Osteoblast (primary cell): ENCODE measurements around the gene SCGB1D4. TPM values are rescaled to one million over a fixed set of nuclear protein-coding genes. Genes with fewer than 3 reads are reported as not detected.
"Not testable (repeated sequence)": the region's sequence is repeated elsewhere in the genome, so short reads cannot be mapped to it uniquely, and the experiment has no call there.

ENCODE experiments used
- DNase-seq: peaks from one replicate; pipeline ENCODE4 v3.0.0; 2011; ENCODE audit warnings: low spot score, mixed read lengths; ENCODE audit not compliant: insufficient read length; ENCODE audit errors: missing footprints
- H2AFZ ChIP-seq: 2 replicates; pipeline ENCODE4 v1.6.0; 2011; ENCODE audit warnings: mild to moderate bottlenecking, low read length
- H3K27ac ChIP-seq: 2 replicates; pipeline ENCODE4 v1.5.1; 2011; ENCODE audit warnings: mild to moderate bottlenecking, low read depth, low read length, moderate library complexity
- H3K27me3 ChIP-seq: 2 replicates; pipeline ENCODE4 v1.6.0; 2012; ENCODE audit warnings: mild to moderate bottlenecking, control low read depth, inconsistent platforms, low read length, moderate library complexity; ENCODE audit not compliant: insufficient read depth
- H3K36me3 ChIP-seq: 2 replicates; pipeline ENCODE4 v1.5.1; 2011; ENCODE audit warnings: mild to moderate bottlenecking, low read length, control low read depth, moderate library complexity; ENCODE audit not compliant: insufficient read depth
- H3K4me1 ChIP-seq: 2 replicates; pipeline ENCODE4 v1.5.1; 2011; ENCODE audit warnings: mild to moderate bottlenecking, low read length, control low read depth, moderate library complexity; ENCODE audit not compliant: insufficient read depth
- H3K4me2 ChIP-seq: 2 replicates; pipeline ENCODE4 v1.6.0; 2011; ENCODE audit warnings: mild to moderate bottlenecking, low read length; ENCODE audit not compliant: insufficient read depth
- H3K4me3 ChIP-seq: fragments of 200-600 bp; sonication (generic); 3 replicates; pipeline ENCODE4 v1.5.1; 2012; ENCODE audit warnings: mild to moderate bottlenecking, low read length, inconsistent platforms; ENCODE audit not compliant: insufficient read depth
- H3K79me2 ChIP-seq: 2 replicates; pipeline ENCODE4 v1.6.0; 2012; ENCODE audit warnings: mild to moderate bottlenecking, low read length, control low read depth, inconsistent platforms; ENCODE audit not compliant: insufficient read depth
- H3K9me3 ChIP-seq: 2 replicates; pipeline ENCODE4 v1.5.1; 2011; ENCODE audit warnings: low read depth, low read length, control low read depth
- H4K20me1 ChIP-seq: 2 replicates; pipeline ENCODE4 v1.6.0; 2012; ENCODE audit warnings: mild to moderate bottlenecking, low read length, control low read depth; ENCODE audit not compliant: insufficient read depth
- CTCF ChIP-seq: IDR thresholded peaks from 2 replicates; pipeline ENCODE4 v1.5.1; 2011; ENCODE audit warnings: mild to moderate bottlenecking, low read depth, low read length, moderate library complexity; ENCODE audit errors: extremely low read depth
- total RNA-seq: library from RNA; depleted of rRNA; stranded (reverse); fragments of >200 nt; gene quantifications from 2 replicates; pipeline ENCODE4 v1.2.3, GENCODE V29; 2012

Gene SCGB1D4
- not detected in 2 replicates for total RNA-seq

DNA sequence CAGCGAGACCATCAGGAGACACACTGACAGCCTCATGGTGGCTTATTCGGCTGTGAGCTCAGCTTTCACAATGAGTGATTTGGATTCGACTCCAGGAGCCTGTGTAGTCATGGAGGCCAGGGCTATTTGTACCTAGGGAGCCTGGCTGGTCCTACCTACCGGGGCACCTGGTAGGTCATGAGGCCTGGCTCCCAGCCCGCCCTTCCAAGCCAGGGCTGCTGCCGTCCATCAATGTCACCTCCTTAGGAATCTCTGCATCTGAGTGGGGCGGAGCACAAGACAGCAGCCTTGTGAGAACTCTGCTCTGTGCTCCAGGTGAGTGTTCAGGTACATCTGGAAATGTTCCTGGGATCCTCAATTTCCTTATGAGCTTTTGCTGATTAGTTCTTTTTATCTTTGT lies at the start of gene SCGB1D4:
Gene SCGB1D4, minus strand, starts transcription at position 101 of the 400 bp plus-strand sequence. Its CDS starts 65 bp downstream, at position 36.
- no peaks in the 10 kb centered on the region for H3K9me3 ChIP-seq
- no peaks in the 10 kb centered on the region for H3K79me2 ChIP-seq
- H3K36me3 ChIP-seq = no peaks in the 10 kb centered on the region
- no peak for TF ChIP-seq CTCF
- H3K4me3 ChIP-seq = no peak within 1 kb of the TSS
- H3K27ac ChIP-seq = no peak within 1 kb of the TSS
- peaks cover 21% of the 10 kb centered on the region for H3K27me3 ChIP-seq
- no peak for DNase-seq
- no peaks in the 10 kb centered on the region for H4K20me1 ChIP-seq
- no peaks in the 10 kb centered on the region for H3K4me1 ChIP-seq
- H3K4me2 ChIP-seq = no peak within 1 kb of the TSS
- H2AFZ ChIP-seq = no peak within 1 kb of the TSS

DNA sequence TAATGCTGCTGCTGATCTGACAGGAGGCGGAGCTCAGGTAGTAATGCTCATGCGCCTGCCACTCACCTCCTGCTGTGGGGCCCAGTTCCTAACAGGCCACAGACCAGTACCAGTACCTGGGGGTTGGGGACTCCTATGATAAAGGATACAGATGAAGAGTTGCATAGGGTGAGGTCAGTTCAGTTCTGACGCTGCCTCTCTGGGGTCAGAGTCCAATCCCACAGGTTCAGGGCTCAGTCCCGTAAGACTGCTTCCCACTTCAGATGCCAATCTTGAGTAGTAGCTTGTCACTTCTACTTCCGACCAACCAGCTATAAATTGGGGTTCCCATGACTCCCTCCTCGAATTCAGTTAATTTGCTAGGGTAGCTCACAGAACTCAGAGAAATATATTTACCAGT lies 47.0 kb upstream of the SCGB1D4 start:
- Histone ChIP-seq H3K36me3 (no peaks in the 10 kb centered on the region), H3K9me3 (no peaks in the 10 kb centered on the region), H3K4me3 (no peak overlapping the region), H3K27ac (no peak overlapping the region), H2AFZ (no peak overlapping the region), H4K20me1 (no peaks in the 10 kb centered on the region), H3K79me2 (no peaks in the 10 kb centered on the region), H3K4me1 (no peaks in the 10 kb centered on the region), H3K27me3 (no peaks in the 10 kb centered on the region), H3K4me2 (no peak overlapping the region)
- no peak for TF ChIP-seq CTCF
- DNase-seq = no peak

DNA sequence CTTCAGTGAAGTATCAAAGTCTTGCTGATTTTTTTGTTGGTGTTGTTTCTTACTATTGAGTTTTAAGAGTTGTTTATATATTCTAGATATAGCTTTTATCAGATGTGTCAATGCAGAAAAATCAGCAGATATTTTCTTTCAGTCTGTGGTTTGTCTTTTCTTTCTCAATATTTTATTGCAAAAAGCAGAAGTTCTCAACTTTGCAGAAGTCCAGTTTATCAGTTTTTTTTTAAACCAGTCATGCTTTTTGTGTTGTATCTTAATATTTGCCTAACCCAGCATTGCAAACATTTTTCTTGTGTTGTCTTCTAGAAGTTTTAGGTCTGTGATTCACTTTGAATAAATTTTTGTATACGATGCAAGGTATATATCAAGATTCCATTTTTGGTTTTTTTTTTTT lies 45.3 kb upstream of the SCGB1D4 start:
- Histone ChIP-seq H3K4me2 (no peak overlapping the region), H3K9me3 (no peaks in the 10 kb centered on the region), H2AFZ (no peak overlapping the region), H3K27ac (no peak overlapping the region), H3K4me1 (no peaks in the 10 kb centered on the region), H3K79me2 (no peaks in the 10 kb centered on the region), H3K4me3 (no peak overlapping the region), H4K20me1 (no peaks in the 10 kb centered on the region), H3K27me3 (peaks cover 3% of the 10 kb centered on the region), H3K36me3 (no peaks in the 10 kb centered on the region)
- DNase-seq = no peak
- no peak for TF ChIP-seq CTCF

DNA sequence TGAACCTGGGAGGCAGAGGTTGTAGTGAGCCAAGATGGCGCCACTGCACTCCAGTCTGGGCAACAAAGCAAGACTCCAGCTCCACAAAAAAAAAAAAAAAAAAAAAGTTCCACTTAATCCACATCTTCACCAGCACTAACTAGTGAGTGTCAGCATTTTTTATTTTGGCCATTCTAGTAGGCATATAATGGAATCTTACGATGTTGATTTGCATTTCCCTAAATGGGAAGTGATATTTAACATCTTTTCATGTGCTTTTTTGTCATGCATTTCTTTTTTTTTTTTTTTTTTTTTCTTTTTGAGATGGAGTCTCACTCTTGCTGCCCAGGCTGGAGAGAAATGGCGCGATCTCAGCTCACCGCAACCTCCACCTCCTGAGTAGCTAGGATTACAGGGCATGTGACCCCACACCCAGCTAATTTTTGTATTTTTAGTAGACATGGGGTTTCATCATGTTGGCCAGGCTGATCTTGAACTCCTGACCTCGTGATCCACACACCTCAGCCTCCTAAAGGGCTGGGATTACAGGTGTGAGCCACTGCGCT lies 44.8 kb upstream of the SCGB1D4 start:
- DNase-seq, H3K9me3 ChIP-seq: not testable (repeated sequence)

More for the DNA sequence above, 44.8 kb upstream of the SCGB1D4 start:
- not testable (repeated sequence) for H3K79me2 ChIP-seq, H3K36me3 ChIP-seq, H3K4me2 ChIP-seq, H3K4me1 ChIP-seq, H3K4me3 ChIP-seq, H4K20me1 ChIP-seq, H3K27ac ChIP-seq, H2AFZ ChIP-seq, H3K27me3 ChIP-seq
